Fibroblast of skin of abdomen (primary cell): ENCODE measurements around the gene NKAIN2.

Experiments used
- DNase-seq: peaks from one replicate; pipeline ENCODE4 v3.0.0-alpha.2; 2013

Gene NKAIN2

GRCh38 chr6:124040655-124041054 is 237.0 kb downstream of the NKAIN2 start:
- DNase-seq = no peak

DNA sequence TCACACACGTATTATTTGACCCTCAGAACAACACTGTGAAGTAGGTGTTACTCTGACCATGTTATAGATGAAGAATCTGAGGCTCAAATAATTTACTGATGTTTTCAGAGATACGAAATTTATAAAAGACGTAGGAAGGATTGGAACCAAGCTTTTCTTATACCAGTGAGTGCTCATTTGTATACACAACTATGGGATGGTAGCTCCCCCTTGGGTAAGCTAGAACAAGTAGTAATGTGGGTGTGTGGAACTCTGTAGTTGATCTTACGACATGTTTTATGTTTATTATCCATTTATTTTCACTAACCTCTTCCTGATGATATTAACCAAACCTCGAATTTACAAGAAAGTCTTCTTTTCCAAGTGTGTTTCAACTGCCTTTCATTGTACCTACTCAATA is 248.5 kb downstream of the NKAIN2 start:
- no peak for DNase-seq

DNA sequence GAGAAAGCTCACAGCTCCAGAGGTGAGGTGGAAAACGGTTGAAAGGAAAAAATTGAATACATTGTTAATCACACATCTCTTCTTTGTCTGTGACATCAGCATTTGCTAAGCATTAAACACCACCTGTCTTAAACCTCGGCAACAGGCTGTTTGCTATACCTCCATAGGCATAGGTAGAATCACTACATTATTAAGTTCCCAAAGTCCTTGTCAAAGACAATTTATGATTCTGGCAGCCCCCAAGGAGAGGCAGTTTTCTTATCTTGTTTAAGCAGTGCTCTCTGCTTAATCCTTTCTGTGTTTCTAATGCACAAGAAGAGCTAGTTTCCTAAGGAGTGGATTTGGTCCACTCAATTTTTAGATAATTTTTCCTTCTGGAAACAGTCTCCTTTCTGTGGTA is 249.7 kb downstream of the NKAIN2 start:
- DNase-seq = no peak

DNA sequence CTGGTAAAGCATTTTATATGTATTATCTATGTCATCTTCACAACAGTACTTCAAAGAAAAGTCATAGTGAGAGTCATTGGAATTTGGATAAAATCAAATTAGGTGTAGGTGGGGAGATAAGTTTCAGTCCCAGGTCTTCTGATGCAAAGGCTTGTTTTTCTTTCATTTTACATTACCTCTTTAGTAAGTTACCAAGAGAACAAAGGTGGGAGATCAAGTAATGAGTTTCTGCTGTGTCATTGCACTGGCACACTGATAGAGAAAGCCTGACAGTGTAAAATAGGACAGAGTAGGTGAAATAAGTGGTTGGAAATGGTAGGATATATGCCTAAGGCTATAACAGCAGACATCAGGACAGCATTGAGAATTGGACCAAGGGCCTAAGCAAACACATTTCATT is 250.4 kb downstream of the NKAIN2 start:
- no peak for DNase-seq

GRCh38 chr6:124055395-124055794 is 251.7 kb downstream of the NKAIN2 start:
- no peak for DNase-seq

DNA sequence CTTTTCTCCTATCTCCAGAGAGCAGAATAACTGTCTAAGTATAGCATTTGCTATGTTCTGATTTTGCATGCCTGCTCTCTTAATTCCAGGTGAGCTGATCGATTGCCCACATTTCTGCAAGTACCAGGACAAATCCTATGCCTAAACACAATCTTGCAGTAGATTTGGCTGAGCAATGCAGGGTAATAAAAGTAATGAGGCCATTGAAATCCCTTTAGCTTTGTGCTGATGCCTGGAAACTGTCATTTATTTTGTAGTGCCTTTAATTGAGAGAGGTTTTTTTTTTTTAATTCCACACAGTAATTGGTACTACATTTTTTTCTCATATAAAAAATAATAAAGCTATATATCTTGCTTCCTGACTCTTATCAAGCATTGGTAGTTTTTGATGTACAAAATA is 252.3 kb downstream of the NKAIN2 start:
- no peak for DNase-seq

DNA sequence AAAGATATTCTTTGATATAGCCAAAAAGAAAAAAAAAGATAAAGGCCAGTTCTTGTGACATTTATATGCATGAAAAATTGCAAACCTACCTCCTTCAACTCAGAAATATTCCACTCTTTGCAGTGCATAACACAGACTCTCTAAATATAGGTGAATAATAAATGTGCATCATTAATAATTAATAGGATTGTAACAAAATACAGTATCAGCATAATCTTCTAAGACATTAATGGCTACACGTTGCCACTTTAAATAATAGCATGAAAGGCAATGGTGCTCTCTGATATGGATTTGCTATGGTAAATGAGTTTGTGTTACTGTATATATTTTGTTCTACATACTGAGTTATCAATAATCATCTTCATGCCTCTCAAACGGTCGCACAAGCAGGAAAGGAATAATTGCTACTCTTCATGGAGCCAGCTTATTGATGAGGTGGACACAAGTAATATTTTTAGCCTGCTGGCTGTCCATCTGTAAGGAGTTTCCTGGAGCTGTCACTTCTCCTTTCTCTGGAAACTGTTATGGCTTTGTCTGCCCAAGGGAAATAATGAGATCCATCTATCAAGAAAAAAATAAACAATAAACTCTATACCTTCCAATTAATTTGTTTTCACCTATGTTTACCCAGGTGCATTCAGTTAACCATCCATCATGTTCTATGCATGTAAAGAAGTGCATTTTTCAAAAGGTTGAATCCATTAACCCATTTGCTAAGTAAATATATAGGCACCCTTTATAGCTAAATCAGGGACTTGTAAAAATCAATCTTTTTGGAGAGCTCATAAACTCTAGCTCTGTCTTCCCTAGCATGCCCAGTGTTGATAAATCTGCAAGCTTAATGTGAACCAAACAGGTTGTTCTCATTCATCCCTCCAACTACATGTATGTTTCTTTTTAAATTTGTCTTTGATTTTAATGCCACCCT is 253.0 kb downstream of the NKAIN2 start:
- DNase-seq = no peak

DNA sequence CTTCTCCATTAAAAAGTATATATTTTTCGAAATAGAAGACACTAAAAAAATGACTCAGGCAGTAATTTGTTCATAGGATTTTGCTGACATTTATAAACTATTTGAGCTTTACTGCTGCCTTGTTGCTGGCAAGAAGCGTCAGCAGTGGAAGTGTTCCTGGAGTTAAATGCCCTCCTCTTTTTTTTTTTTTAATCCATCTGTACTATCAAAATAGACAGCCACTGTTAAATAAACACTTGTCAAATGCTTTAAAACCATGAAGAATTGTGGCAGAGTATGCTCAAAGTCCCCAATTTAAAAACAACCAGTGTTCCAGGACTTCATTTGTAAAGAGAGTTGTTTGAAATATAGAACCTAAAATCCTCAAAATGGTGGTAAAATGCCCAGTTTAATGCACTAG is 253.8 kb downstream of the NKAIN2 start:
- DNase-seq = no peak

DNA sequence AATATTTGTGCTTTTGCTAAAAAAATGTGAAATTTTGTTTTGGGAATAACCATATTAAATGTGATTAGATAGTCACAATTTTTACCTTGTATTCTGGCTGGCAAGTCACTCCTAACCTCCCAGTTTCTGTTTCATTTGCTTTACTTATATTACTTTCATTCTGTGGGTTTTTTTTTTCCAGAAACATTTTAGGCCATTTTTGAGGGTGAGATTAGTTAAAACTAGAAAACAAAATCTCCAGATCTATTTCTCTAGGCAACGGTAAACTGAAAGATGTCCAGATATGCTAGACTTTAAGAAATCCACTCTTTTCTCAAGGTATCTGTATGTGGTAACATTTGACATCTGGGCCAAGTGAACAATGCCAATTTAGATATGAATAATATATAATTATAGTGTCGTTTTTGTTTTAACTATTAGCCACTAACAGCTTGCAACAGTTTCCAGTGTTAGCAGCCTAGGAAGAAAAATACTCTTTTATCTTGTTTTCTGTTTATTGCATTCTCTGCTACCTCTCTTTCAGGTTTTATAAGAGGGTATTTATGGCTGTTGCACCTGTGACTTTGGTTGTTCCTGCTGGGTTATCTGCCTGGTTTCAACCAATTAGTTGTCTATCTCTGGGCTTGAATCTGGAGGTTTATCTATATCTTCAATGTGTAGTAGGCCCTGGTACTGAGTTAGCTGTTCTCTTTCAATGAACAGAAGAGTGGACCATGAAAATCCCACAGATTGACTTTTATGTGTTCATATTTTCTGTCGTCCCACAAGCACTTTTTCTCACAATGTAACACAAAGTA is 260.9 kb downstream of the NKAIN2 start:
- DNase-seq = no peak

- no peak for DNase-seq
Measured at GRCh38 chr6:124066269-124066668, 262.6 kb downstream of the NKAIN2 start.

DNA sequence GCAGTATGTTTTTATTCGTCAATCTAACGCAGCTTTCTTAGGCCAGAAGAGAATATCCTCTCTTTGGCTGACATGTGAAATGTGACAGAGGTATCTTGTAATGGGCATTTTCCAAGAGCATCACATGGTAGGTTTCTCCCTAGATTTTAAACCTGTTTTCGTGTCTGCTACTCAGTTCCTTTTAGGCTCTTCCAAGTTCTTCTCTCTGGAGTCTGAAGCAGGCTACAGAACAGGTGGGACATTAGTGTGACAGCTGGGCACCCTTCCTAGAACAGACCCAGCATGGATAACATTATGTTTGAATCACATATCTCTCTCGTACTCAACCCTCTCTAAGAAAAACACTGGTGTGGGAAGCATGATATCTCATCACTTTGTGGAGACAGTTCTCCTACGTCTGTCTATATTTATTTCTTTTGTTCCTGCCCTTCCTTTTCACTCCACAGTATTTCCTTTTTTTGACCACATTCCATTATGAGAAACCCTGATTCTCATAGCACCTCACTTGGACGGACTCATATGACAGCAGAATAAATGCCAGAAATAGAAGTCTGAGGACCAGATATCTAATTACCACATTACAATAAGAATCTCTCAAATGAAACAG is 263.4 kb downstream of the NKAIN2 start:
- DNase-seq = no peak

- no peak for DNase-seq
Measured at GRCh38 chr6:124069230-124069950, 265.7 kb downstream of the NKAIN2 start.

GRCh38 chr6:124073021-124073420 is 269.4 kb downstream of the NKAIN2 start:
- no peak for DNase-seq

DNA sequence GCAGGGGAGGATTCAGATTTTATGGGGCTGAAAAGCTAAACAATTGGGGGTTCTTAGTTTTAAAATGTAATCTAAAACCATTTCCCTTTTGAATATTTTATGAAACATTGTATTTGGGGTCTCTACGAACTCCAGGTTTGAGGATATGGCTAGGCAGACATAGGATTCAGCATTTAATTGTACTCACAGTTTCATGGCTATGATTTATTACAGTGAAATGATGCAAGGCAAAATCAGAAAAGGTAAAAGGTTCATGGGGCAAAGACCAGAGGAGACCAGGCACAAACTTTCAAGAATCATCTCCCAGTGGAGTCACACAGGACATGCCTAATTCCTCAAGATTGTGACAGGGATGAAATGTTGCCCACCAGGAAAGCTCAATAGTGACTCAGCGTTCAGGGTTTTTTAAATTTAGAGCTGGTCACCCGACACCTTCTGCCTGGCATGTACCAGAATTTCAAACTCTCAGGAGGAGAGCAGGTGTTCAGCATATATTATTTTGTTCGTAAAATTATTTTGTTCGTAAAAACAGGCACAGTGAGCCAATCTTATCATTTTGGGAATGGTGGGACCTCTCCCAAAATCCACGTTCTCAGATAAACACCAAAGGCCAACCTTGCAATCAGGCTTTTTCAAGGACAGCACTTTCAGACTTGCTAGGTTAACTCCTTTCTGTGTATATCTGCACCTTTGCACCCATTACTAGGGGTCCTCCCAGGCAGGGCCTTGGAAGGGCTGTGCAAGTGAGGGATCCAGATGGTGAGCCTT is 270.3 kb downstream of the NKAIN2 start:
- DNase-seq = no peak

- DNase-seq = no peak
Measured at GRCh38 chr6:124074606-124075005, 270.9 kb downstream of the NKAIN2 start.

- DNase-seq = no peak
Measured at GRCh38 chr6:124076336-124077048, 272.8 kb downstream of the NKAIN2 start.

DNA sequence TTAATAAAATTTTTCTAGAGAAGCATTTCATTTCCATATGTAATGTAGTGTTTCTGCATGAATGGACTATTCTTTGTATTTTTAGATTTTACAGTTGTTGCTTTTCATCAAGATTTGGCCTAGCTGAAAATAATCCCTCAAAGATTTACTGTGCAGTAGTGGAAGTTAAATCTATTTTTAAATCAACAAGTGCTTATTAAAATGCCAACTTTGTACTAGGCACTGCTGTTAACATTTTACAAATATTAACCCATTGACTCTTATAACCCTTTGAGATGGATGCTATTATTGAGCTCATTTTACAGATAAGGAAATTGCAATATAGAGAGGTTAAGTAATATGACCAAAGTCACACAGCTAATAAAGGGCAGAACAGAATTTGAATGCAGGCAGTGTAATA is 274.5 kb downstream of the NKAIN2 start:
- DNase-seq = no peak

DNA sequence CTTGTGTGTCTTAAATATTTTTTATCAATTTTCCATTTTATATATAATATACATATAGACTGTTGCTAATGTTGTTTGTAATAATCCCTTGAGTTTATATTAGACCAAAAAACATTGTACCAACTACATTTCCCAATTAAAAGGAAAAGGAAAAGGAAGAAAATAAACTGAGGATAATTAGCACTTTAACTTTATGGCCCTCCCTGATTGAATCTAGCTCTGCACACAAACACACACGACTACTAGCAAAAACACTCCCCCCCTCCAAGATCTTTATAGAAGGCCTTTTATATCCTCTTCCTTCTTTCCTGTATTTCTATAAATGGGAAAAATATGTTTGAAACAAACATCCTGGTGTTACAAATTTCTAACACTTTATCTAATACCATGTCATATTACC is 276.8 kb downstream of the NKAIN2 start:
- DNase-seq = no peak

DNA sequence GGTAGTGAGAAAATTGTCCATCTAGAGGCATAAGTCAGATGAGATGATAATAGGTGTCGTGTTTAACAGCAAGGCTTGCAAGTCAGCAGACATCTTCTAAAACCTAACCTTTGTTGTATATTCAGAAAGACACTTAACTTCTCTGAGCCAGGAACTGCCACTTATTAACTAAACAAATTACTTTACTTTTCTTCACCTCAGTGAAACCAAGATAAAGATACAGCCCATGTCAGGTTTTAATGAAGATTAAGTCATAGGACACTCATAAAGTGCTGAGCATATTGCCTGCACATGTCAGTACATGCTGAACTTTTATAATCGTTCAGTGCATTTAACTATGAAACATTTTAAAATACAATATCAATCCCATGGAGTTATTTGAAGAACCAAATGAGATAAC is 286.8 kb downstream of the NKAIN2 start:
- DNase-seq = no peak

DNA sequence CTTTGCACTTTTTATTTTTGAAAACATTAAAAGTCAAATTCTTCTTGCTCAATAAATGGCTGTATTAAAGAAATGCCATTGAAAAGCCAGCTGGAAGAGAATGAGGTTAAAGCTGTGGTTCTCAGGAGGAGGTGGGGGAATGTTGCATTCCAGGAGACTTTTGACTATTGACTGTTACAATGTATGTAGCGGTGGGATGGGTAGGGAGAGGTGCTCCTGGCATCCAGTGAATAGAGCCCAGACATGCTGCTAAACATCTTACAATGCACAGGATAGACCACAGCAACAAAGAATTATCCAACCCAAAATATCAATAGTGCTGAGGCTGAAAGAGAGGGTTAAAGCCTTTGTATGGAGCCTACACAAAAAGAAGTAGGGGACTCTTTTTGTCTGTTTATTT is 295.9 kb downstream of the NKAIN2 start:
- DNase-seq = no peak

GRCh38 chr6:124110514-124110913 is 306.8 kb downstream of the NKAIN2 start:
- DNase-seq = no peak
